Panc1 (cell line): ENCODE results near the gene AKR1B1. TPM values are rescaled to one million over a fixed set of nuclear protein-coding genes. Genes with fewer than 3 reads are reported as not detected.

ENCODE experiments used
- ATAC-seq: fragments of 200-7000 bp; cut with Tn5 transposase; 2 replicates; pipeline ENCODE4 v1.9.1; 2020; ENCODE audit warnings: mild to moderate bottlenecking, moderate library complexity
- BruUV-seq: library from RNA; stranded (reverse); fragments of 400-500 nt; replicated peaks from 2 replicates; lab custom pipeline; 2021; lab: Mats Ljungman, UMichigan
- CTCF ChIA-PET: fragments of 300-600 bp; sonication (Branson Sonifier 250); formaldehyde crosslinking; loops from one replicate; lab custom pipeline; 2022; ENCODE audit warnings: antibody characterized with exemption; lab: Charles Lee
- POLR2A ChIA-PET: fragments of 300-600 bp; sonication (Branson Sonifier 250); formaldehyde crosslinking; loops from one replicate; lab custom pipeline; 2022; ENCODE audit warnings: antibody characterized with exemption; lab: Charles Lee
- DNase-seq: peaks from one replicate; pipeline ENCODE4 v3.0.0-alpha.2; 2010; ENCODE audit warnings: low read depth, low spot score
- H3K27ac ChIP-seq: 2 replicates; pipeline ENCODE4 v1.5.1; 2011; ENCODE audit warnings: mild to moderate bottlenecking, low read length, inconsistent platforms
- H3K27me3 ChIP-seq: fragments of 200-500 bp; sonication (Bioruptor generic); 2 replicates; pipeline ENCODE4 v1.6.0; 2014; ENCODE audit warnings: low read length, inconsistent platforms; ENCODE audit not compliant: control insufficient read depth, insufficient read depth
- H3K36me3 ChIP-seq: fragments of 200-500 bp; sonication (Bioruptor generic); 2 replicates; pipeline ENCODE4 v1.5.1; 2014; ENCODE audit warnings: inconsistent platforms, mild to moderate bottlenecking, low read length, moderate library complexity; ENCODE audit not compliant: control insufficient read depth, insufficient read depth
- H3K4me1 ChIP-seq: 2 replicates; pipeline ENCODE4 v1.5.1; 2011; ENCODE audit warnings: inconsistent platforms, mild to moderate bottlenecking, low read length, moderate library complexity; ENCODE audit not compliant: control insufficient read depth, insufficient read depth
- H3K4me3 ChIP-seq, 2 experiments: 2 replicates each; pipeline ENCODE4 v1.5.1; 2011 to 2012; ENCODE audit warnings: low read depth in 2 of 2, low read length in 2 of 2, mild to moderate bottlenecking in 2 of 2, inconsistent platforms in 1 of 2, moderate library complexity in 1 of 2
- H3K9me3 ChIP-seq: fragments of 200-500 bp; sonication (Bioruptor generic); 2 replicates; pipeline ENCODE4 v1.5.1; 2014; ENCODE audit warnings: low read depth, mild to moderate bottlenecking, inconsistent platforms, low read length, moderate library complexity; ENCODE audit not compliant: control insufficient read depth, insufficient read depth
- CTCF ChIP-seq: fragments of 450-650 bp; IDR thresholded peaks from 2 replicates; pipeline ENCODE4 v1.5.1; 2017; ENCODE audit warnings: mild to moderate bottlenecking
- POLR2AphosphoS5 ChIP-seq: IDR thresholded peaks from 2 replicates; pipeline ENCODE4 v1.6.1; 2012; ENCODE audit warnings: mild to moderate bottlenecking, low read depth, low read length, moderate library complexity
- REST ChIP-seq, 2 experiments: IDR thresholded peaks; 2 replicates each; pipeline ENCODE4 v1.6.1; 2011 to 2012; ENCODE audit warnings: low read depth in 2 of 2, control low read depth in 1 of 2, low read length in 1 of 2, mild to moderate bottlenecking in 1 of 2, moderate library complexity in 1 of 2; ENCODE audit not compliant: insufficient read depth in 1 of 2
- SIN3A ChIP-seq: IDR thresholded peaks from 2 replicates; pipeline ENCODE4 v1.6.1; 2012; ENCODE audit warnings: low read depth, mild to moderate bottlenecking, low read length, moderate library complexity, borderline replicate concordance; ENCODE audit not compliant: insufficient read depth
- TCF7L2 ChIP-seq: IDR thresholded peaks from 2 replicates; pipeline ENCODE4 v1.6.1; 2011; ENCODE audit warnings: mild to moderate bottlenecking, low read depth, low read length, inconsistent platforms
- in situ Hi-C: cut with HindIII; loops from 2 replicates; pipeline ENCODE4 v1.10.0; 2016; ENCODE audit warnings: low sequenced_read_pairs, low pct_unique_long_range_greater_than_20kb
- intact Hi-C: fragments of 100-400 bp; cut with micrococcal nuclease; formaldehyde crosslinking; loops from one replicate; pipeline ENCODE4 v1.10.0; 2022; ENCODE audit not compliant: unreplicated experiment
- total RNA-seq: library from RNA; stranded (reverse); gene quantifications from one replicate; pipeline ENCODE4 v1.2.1, GENCODE V29; 2021; ENCODE audit not compliant: unreplicated experiment

Gene AKR1B1
- total RNA-seq, 1 experiment from 2014 or later, result 83.2 TPM

GRCh38 chr7:134394056-134394455 is 64.8 kb downstream of the AKR1B1 start:
- Histone ChIP-seq H3K9me3 (no peaks in the 10 kb centered on the region), H3K36me3 (no peaks in the 10 kb centered on the region), H3K27ac (no peak overlapping the region), H3K4me3 (no peak overlapping the region), H3K27me3 (no peaks in the 10 kb centered on the region; the same call in 1 of the 2 replicates), H3K4me1 (no peaks in the 10 kb centered on the region)
- intact Hi-C loops, result no loop called here
- in situ Hi-C loops, result no loop called here
- no TSS peak for BruUV-seq
- ChIA-PET POLR2A (no interaction called here), CTCF (no interaction called here)
- no peak for ATAC-seq
- DNase-seq, result no peak
- TF ChIP-seq REST (IDR thresholded peaks at IDR 0.05; ENCODE audit: insufficient read depth in 1 of 2, low read depth in 2 of 2, low read length in 1 of 2) (no peak), POLR2AphosphoS5 (no peak), SIN3A (no peak), TCF7L2 (no peak), CTCF (no peak)

Other genes starting within 250 kb of the AKR1B1 start
- gene SLC35B4, start 142.2 kb downstream of the AKR1B1 start, total RNA-seq, result 21.6 TPM
- gene AKR1B10, start 68.5 kb upstream of the AKR1B1 start, total RNA-seq, result 0.18 TPM
- gene AKR1B15, start 90.0 kb upstream of the AKR1B1 start, total RNA-seq, result not detected
- 10.7 TPM for gene BPGM, start 187.8 kb upstream of the AKR1B1 start, total RNA-seq